ENCODE results near the gene HS1BP3.

HS1BP3 gene

DNA sequence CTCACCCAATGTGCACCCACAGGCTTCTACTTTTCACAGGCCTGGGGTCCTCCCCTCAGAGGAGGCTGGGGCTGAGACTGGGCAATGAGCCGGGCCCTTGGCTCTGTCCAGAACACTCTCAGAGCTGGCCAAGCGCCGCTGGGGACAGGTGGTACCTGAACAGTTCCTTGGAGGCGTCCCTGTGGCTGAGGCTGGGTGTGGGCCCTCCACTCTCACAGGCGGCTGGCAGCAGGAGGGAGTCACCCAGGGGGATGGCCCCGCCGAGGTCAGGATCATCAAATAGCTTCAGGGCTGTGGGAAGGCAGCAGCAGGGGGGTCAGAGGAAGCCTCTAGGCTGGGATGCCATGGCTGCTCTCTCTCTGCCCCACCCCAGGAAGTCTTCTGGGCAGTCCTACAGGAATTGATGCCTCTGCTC, 27.1 kb downstream of the HS1BP3 start:
- no peaks in the 10 kb centered on the region for H3K9me2 ChIP-seq (replicated peaks; ENCODE audit: insufficient read depth, low read length)
- no peak overlapping the region for H2AFZ ChIP-seq (ENCODE audit: low read depth, low read length, severe bottlenecking)
- no peaks in the 10 kb centered on the region for H3F3A ChIP-seq (ENCODE audit: insufficient read depth)
- TF ChIP-seq, protein P1, sequence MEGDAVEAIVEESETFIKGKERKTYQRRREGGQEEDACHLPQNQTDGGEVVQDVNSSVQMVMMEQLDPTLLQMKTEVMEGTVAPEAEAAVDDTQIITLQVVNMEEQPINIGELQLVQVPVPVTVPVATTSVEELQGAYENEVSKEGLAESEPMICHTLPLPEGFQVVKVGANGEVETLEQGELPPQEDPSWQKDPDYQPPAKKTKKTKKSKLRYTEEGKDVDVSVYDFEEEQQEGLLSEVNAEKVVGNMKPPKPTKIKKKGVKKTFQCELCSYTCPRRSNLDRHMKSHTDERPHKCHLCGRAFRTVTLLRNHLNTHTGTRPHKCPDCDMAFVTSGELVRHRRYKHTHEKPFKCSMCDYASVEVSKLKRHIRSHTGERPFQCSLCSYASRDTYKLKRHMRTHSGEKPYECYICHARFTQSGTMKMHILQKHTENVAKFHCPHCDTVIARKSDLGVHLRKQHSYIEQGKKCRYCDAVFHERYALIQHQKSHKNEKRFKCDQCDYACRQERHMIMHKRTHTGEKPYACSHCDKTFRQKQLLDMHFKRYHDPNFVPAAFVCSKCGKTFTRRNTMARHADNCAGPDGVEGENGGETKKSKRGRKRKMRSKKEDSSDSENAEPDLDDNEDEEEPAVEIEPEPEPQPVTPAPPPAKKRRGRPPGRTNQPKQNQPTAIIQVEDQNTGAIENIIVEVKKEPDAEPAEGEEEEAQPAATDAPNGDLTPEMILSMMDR (IDR thresholded peaks at IDR 0.05; ENCODE audit: insufficient read depth, low read length, poor library complexity, severe bottlenecking): no peak
- no peak for TF ChIP-seq EZH2phosphoT487 (conservative IDR thresholded peaks at IDR 0.05; ENCODE audit: low read length)
- H3K27ac ChIP-seq (ENCODE audit: low read depth, low read length): no peak overlapping the region
- no peak overlapping the region for H3K9ac ChIP-seq (ENCODE audit: low read length)
- no peaks in the 10 kb centered on the region for H3K9me3 ChIP-seq (ENCODE audit: insufficient read depth, low read length)
- H4K20me1 ChIP-seq (ENCODE audit: low read depth, low read length): no peaks in the 10 kb centered on the region
- H3K79me2 ChIP-seq (ENCODE audit: insufficient read depth, low read length): no peaks in the 10 kb centered on the region
- H3K36me3 ChIP-seq (ENCODE audit: low read length): no peaks in the 10 kb centered on the region
- H3K4me3 ChIP-seq (ENCODE audit: insufficient read depth, low read length, poor library complexity, severe bottlenecking): no peak overlapping the region
- H3K4me2 ChIP-seq (ENCODE audit: low read depth, low read length, poor library complexity, severe bottlenecking): no peak overlapping the region
- no peaks in the 10 kb centered on the region for H3K27me3 ChIP-seq (ENCODE audit: low read length)

DNA sequence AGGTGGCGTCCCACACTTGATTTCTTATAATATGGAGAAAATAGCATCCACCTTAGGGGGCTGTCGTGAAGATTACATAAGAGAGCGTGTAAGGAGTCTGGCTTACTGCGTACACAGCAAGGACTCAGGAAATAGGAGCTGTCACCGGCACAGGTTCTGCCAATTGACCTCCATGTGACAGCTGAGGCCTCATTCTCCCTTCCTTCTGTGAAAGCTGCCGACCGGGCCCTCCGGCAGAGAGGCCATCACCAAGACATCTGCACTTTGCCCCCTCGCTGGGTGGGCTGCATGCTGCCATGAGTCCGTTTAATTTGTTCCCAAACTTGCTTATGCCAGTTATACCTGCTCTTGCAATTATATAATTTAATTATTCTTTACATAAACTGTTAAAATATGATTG, 27.7 kb downstream of the HS1BP3 start:
- H3K36me3 ChIP-seq (ENCODE audit: low read length): no peaks in the 10 kb centered on the region
- no peak overlapping the region for H3K27ac ChIP-seq (ENCODE audit: low read depth, low read length)
- no peaks in the 10 kb centered on the region for H3K9me3 ChIP-seq (ENCODE audit: insufficient read depth, low read length)
- no peaks in the 10 kb centered on the region for H3F3A ChIP-seq (ENCODE audit: insufficient read depth)
- H3K9ac ChIP-seq (ENCODE audit: low read length): no peak overlapping the region
- no peaks in the 10 kb centered on the region for H4K20me1 ChIP-seq (ENCODE audit: low read depth, low read length)
- H3K27me3 ChIP-seq (ENCODE audit: low read length): no peaks in the 10 kb centered on the region
- H2AFZ ChIP-seq (ENCODE audit: low read depth, low read length, severe bottlenecking): no peak overlapping the region
- H3K4me3 ChIP-seq (ENCODE audit: insufficient read depth, low read length, poor library complexity, severe bottlenecking): no peak overlapping the region
- H3K79me2 ChIP-seq (ENCODE audit: insufficient read depth, low read length): no peaks in the 10 kb centered on the region
- no peak overlapping the region for H3K4me2 ChIP-seq (ENCODE audit: low read depth, low read length, poor library complexity, severe bottlenecking)
- no peak for TF ChIP-seq EZH2phosphoT487 (conservative IDR thresholded peaks at IDR 0.05; ENCODE audit: low read length)
- TF ChIP-seq, protein P1 (IDR thresholded peaks at IDR 0.05; ENCODE audit: insufficient read depth, low read length, poor library complexity, severe bottlenecking): no peak
- H3K9me2 ChIP-seq (replicated peaks; ENCODE audit: insufficient read depth, low read length): no peaks in the 10 kb centered on the region

DNA sequence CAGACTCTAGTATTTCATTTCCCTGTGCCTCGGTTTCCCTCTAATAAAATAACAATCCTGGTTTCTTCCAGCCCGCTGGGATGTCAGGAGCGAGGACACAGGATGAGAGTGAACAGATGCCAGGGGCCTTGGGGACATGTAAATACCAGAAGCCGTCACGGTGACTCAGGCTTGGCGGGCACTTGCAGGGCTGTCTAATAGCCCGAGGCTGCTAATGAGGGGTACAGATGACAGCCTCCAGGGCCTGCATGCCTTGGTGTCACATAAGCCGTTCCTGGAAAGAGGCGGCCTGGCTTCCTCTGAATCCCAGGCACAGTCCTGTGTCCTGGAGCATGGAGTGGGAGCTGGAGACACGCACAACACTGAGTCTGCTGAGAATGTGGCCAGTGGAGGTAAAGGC, 28.2 kb downstream of the HS1BP3 start:
- H3K27me3 ChIP-seq (ENCODE audit: low read length): no peaks in the 10 kb centered on the region
- H2AFZ ChIP-seq (ENCODE audit: low read depth, low read length, severe bottlenecking): no peak overlapping the region
- no peaks in the 10 kb centered on the region for H3K36me3 ChIP-seq (ENCODE audit: low read length)
- TF ChIP-seq EZH2phosphoT487 (conservative IDR thresholded peaks at IDR 0.05; ENCODE audit: low read length): no peak
- TF ChIP-seq, protein P1 (IDR thresholded peaks at IDR 0.05; ENCODE audit: insufficient read depth, low read length, poor library complexity, severe bottlenecking): no peak
- H3K9ac ChIP-seq (ENCODE audit: low read length): no peak overlapping the region
- H3K4me2 ChIP-seq (ENCODE audit: low read depth, low read length, poor library complexity, severe bottlenecking): no peak overlapping the region
- no peaks in the 10 kb centered on the region for H3K9me2 ChIP-seq (replicated peaks; ENCODE audit: insufficient read depth, low read length)
- H3K79me2 ChIP-seq (ENCODE audit: insufficient read depth, low read length): no peaks in the 10 kb centered on the region
- no peak overlapping the region for H3K27ac ChIP-seq (ENCODE audit: low read depth, low read length)
- H4K20me1 ChIP-seq (ENCODE audit: low read depth, low read length): no peaks in the 10 kb centered on the region
- no peaks in the 10 kb centered on the region for H3F3A ChIP-seq (ENCODE audit: insufficient read depth)
- H3K4me3 ChIP-seq (ENCODE audit: insufficient read depth, low read length, poor library complexity, severe bottlenecking): no peak overlapping the region
- no peaks in the 10 kb centered on the region for H3K9me3 ChIP-seq (ENCODE audit: insufficient read depth, low read length)
